BE2C (cell line): Measurements from ENCODE around the gene GBA2.

Source experiments
- DNase-seq: peaks from one replicate; pipeline ENCODE4 v3.0.0-alpha.2; 2020
- H3K27me3 ChIP-seq: fragments of 250-450 bp; sonication (Bioruptor Pico); 2 replicates; pipeline ENCODE4 v1.5.1; 2020; ENCODE audit warnings: mild to moderate bottlenecking
- H3K36me3 ChIP-seq: fragments of 250-450 bp; sonication (Bioruptor Pico); 2 replicates; pipeline ENCODE4 v1.5.1; 2020; ENCODE audit warnings: mild to moderate bottlenecking
- H3K4me1 ChIP-seq: fragments of 250-450 bp; sonication (Bioruptor Pico); 2 replicates; pipeline ENCODE4 v1.5.1; 2020
- H3K4me3 ChIP-seq: 2 replicates; pipeline ENCODE4 v1.5.1; 2011; ENCODE audit warnings: low read depth, low read length
- H3K9me3 ChIP-seq: fragments of 250-450 bp; sonication (Bioruptor Pico); 2 replicates; pipeline ENCODE4 v1.5.1; 2020
- TF ChIP-seq, protein P1 (sequence below): IDR thresholded peaks from 2 replicates; pipeline ENCODE4 v1.5.1; 2012; ENCODE audit warnings: mild to moderate bottlenecking, low read depth, low read length

GBA2 gene

DNA sequence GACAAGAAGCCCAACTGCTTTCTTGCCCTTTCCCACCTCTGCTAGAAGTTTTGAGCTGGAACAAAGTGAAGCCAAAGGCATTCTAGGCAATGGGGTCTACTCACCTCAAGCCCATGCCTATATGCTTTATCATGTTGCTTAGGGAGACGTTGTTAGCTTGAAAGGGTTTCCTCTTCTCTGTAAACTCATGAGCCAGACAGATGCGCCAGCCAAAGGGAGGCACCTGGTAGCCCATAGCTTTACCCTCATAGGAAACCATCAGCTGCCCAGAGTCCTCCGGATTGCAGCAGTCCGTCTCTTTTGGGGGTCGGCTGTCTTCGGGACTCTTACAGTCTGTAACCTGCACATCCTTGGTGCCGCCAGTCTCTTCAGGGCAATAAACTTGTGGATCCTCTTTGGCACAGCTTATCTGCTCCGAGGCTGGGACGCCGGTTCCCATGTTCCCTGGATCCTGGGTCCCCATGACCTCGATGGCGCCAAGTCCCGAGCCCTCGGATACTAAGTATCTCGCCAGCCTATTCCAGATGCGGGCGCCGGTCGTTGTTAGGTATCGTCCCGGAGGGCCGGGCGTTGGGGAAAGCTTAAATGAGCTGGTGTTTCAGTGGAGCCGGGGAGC lies 678 bp downstream of the GBA2 start:
- Histone ChIP-seq H3K27me3 (no peaks in the 10 kb centered on the region), H3K9me3 (no peaks in the 10 kb centered on the region), H3K4me1 (peaks cover 3% of the 10 kb centered on the region), H3K36me3 (peaks cover 25% of the 10 kb centered on the region), H3K4me3 (peak overlapping the region; percentile 92)
- TF ChIP-seq, protein P1, sequence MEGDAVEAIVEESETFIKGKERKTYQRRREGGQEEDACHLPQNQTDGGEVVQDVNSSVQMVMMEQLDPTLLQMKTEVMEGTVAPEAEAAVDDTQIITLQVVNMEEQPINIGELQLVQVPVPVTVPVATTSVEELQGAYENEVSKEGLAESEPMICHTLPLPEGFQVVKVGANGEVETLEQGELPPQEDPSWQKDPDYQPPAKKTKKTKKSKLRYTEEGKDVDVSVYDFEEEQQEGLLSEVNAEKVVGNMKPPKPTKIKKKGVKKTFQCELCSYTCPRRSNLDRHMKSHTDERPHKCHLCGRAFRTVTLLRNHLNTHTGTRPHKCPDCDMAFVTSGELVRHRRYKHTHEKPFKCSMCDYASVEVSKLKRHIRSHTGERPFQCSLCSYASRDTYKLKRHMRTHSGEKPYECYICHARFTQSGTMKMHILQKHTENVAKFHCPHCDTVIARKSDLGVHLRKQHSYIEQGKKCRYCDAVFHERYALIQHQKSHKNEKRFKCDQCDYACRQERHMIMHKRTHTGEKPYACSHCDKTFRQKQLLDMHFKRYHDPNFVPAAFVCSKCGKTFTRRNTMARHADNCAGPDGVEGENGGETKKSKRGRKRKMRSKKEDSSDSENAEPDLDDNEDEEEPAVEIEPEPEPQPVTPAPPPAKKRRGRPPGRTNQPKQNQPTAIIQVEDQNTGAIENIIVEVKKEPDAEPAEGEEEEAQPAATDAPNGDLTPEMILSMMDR: no peak
- no peak for DNase-seq

DNA sequence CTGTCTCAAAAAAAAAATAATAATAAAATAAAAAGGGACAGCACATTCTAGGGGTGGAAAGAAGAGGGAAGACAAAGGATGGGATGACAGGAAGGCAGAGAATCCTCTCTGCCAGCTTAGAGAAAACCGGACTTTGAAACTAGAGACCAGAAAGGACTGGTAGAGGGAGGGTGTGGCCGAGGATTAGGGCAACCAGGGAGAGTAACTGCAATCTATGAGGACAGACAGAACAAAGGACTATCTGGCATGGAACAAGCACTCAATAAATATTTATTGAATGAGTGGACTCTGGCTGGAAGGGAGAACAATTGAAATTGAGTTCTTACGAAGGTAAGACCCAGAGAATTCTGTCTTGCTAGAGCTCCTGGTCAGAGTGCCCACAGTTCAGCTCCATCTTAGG lies 2.4 kb downstream of the GBA2 start:
- peaks cover 32% of the 10 kb centered on the region for H3K36me3 ChIP-seq
- H3K4me3 ChIP-seq: peak overlapping the region; percentile 92
- TF ChIP-seq, protein P1: no peak
- H3K4me1 ChIP-seq: peaks cover 3% of the 10 kb centered on the region
- DNase-seq: no peak
- no peaks in the 10 kb centered on the region for H3K9me3 ChIP-seq
- no peaks in the 10 kb centered on the region for H3K27me3 ChIP-seq

DNA sequence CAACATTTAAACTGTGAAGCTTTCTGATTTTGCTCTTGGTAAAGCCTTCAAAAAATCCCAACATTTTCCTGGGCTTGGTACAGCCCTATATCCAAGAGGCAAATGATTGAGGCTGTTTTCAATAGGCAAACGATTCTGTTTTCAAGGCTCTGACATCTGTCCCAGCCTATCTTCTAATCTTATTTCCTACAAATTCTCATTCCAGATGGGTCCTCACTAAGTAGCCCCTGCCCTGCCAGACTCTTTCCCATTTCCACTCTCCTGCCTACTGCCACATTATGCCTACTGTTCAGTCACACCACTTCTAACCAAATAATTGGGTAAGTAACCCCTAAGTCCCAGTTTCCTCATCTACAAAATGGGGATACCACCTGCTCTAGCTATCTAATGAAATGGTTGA lies 3.5 kb downstream of the GBA2 start:
- Histone ChIP-seq H3K4me1 (peaks cover 3% of the 10 kb centered on the region), H3K9me3 (no peaks in the 10 kb centered on the region), H3K4me3 (peak overlapping the region; percentile 92), H3K27me3 (no peaks in the 10 kb centered on the region), H3K36me3 (peaks cover 38% of the 10 kb centered on the region)
- peak; percentile 38 for DNase-seq
- TF ChIP-seq, protein P1: no peak

DNA sequence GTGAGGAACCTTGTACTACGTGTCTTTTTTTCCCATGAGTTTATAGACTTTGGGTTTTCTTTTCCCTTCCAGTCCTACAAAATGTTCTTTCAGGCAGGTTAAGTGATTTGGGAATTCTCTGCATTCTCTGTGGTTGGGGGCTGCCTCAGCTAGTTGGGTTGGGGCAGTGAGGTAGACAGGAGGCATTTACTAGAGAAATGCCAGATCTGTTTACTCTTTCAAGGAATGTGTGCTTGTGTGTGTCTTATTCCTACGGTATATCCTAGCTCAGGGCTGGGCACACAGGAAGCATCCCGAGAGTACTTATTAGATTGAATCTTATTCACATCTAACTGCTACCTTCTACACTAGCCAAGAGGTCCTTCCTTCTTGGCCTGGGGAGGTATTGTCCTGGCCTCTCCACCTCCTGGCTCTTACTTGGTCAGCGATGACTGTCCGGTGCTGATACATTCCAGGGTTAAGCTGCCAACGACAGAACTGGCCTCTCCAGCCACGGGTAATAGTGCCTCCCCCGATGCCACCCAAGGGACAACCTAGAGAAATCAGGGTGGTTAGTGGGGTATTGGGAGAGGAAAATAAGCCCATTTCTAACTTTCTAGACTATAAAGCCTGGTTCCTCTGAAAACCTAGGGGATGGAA lies 5.0 kb downstream of the GBA2 start:
- no peak overlapping the region for H3K4me3 ChIP-seq
- H3K9me3 ChIP-seq: no peaks in the 10 kb centered on the region
- H3K27me3 ChIP-seq: no peaks in the 10 kb centered on the region
- DNase-seq: no peak
- H3K36me3 ChIP-seq: peaks cover 53% of the 10 kb centered on the region
- TF ChIP-seq, protein P1: no peak
- H3K4me1 ChIP-seq: peaks cover 3% of the 10 kb centered on the region

DNA sequence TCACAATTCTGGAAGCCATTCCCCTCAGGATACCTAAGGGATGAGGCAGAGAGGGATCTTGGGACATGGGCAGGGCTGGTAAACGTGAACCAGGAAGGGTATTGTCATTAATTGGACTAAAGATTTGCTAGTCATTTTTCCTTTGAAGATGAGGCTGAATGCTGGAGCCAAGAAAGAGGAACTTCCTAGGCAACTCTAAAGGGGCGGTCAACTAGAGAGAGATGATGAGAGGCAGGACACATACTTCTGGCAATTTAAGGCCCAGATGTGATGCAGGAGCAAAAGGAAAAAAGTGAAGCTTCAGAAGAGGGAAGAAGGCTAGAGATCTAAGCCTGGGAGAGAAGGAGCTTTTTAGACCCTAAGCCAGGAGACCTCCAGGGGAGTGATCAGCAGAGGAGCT lies 5.6 kb downstream of the GBA2 start:
- H3K4me3 ChIP-seq: no peak overlapping the region
- H3K36me3 ChIP-seq: peaks cover 59% of the 10 kb centered on the region
- no peaks in the 10 kb centered on the region for H3K27me3 ChIP-seq
- TF ChIP-seq, protein P1: no peak
- no peaks in the 10 kb centered on the region for H3K9me3 ChIP-seq
- no peak for DNase-seq
- peaks cover 3% of the 10 kb centered on the region for H3K4me1 ChIP-seq

DNA sequence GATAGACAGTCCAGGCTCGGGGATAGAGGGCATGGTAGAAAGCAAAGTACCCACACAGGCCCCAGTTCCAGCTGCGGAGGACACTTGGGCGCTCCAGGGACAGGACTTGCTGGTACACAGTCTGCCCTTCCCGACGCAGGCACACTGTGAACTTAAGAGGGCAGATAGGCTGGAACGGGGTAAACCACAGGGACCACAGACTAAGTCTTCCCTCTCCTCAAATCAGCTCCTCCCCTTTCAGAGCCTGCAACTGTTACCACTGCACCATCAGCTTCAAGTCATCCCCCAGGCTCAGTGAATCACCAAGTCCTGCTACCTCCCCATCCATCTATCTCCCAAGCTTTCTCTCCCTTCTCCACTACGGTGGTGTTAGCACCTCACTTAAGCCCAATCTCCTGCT lies 7.3 kb downstream of the GBA2 start:
- H3K4me1 ChIP-seq: peaks cover 3% of the 10 kb centered on the region
- H3K27me3 ChIP-seq: no peaks in the 10 kb centered on the region
- DNase-seq: no peak
- H3K4me3 ChIP-seq: no peak overlapping the region
- no peaks in the 10 kb centered on the region for H3K9me3 ChIP-seq
- TF ChIP-seq, protein P1: no peak
- H3K36me3 ChIP-seq: peaks cover 76% of the 10 kb centered on the region
